T-helper 17 cell (primary cell): ENCODE measurements around the gene CPN1. TPM values are rescaled to one million over a fixed set of nuclear protein-coding genes. Genes with fewer than 3 reads are reported as not detected.

Experiments used
- ATAC-seq: fragments of 150-1000 bp; cut with Tn5 transposase; 2 replicates; pipeline ENCODE4 v1.10.0; 2021; ENCODE audit warnings: mild to moderate bottlenecking, moderate library complexity
- DNase-seq, 3 donors: peaks; one replicate each; pipeline versions ENCODE4 v3.0.0 to v3.0.0-alpha.2; 2020 to 2021
- H3K9me3 ChIP-seq: one replicate; pipeline ENCODE4 v1.7.0; 2013; ENCODE audit warnings: low read length, mild to moderate bottlenecking; ENCODE audit not compliant: control insufficient read depth, poor library complexity, severe bottlenecking
- H3K27ac Mint-ChIP-seq: one replicate; pipeline ENCODE4 v1.8.0; 2022; ENCODE audit warnings: mild to moderate bottlenecking, moderate library complexity, mixed read lengths
- H3K27me3 Mint-ChIP-seq: one replicate; pipeline ENCODE4 v1.8.0; 2022; ENCODE audit warnings: mixed read lengths
- H3K36me3 Mint-ChIP-seq: one replicate; pipeline ENCODE4 v1.8.0; 2022; ENCODE audit warnings: low read depth, mixed read lengths
- H3K4me1 Mint-ChIP-seq: one replicate; pipeline ENCODE4 v1.8.0; 2022; ENCODE audit warnings: mild to moderate bottlenecking, mixed read lengths
- H3K4me3 Mint-ChIP-seq: one replicate; pipeline ENCODE4 v1.8.0; 2022; ENCODE audit warnings: mild to moderate bottlenecking, moderate library complexity, mixed read lengths
- total RNA-seq, 4 donors: library from RNA in 2 of 4; stranded (reverse) in 2 of 4; gene quantifications; one replicate each; pipeline ENCODE4 v1.2.3 and lab custom pipeline; 2022 to 2026

Gene CPN1
- total RNA-seq, 2 donors from 2014 or later = not detected

GRCh38 chr10:99995269-99995668 is 86.4 kb downstream of the CPN1 start:
- Mint-ChIP-seq H3K4me3 (no peak overlapping the region), H3K36me3 (no peaks in the 10 kb centered on the region), H3K27ac (peak overlapping the region; percentile 59), H3K4me1 (peaks cover 17% of the 10 kb centered on the region), H3K27me3 (peaks cover 5% of the 10 kb centered on the region)
- no peaks in the 10 kb centered on the region for H3K9me3 ChIP-seq
- ATAC-seq (no peak), DNase-seq (no peak)

GRCh38 chr10:99994801-99995200 is 86.9 kb downstream of the CPN1 start:
- no peaks in the 10 kb centered on the region for H3K9me3 ChIP-seq
- H3K4me1 Mint-ChIP-seq = peaks cover 17% of the 10 kb centered on the region
- no peak for DNase-seq
- ATAC-seq = no peak
- H3K4me3 Mint-ChIP-seq = no peak overlapping the region
- H3K36me3 Mint-ChIP-seq = peaks cover 1% of the 10 kb centered on the region
- no peak overlapping the region for H3K27ac Mint-ChIP-seq
- peaks cover 5% of the 10 kb centered on the region for H3K27me3 Mint-ChIP-seq

GRCh38 chr10:99993701-99994689 is 87.7 kb downstream of the CPN1 start:
- Mint-ChIP-seq H3K27ac (peak overlapping the region; percentile 43), H3K4me1 (peaks cover 17% of the 10 kb centered on the region), H3K27me3 (peaks cover 5% of the 10 kb centered on the region), H3K4me3 (peak overlapping the region; percentile 19), H3K36me3 (peaks cover 3% of the 10 kb centered on the region)
- ATAC-seq (peak; percentile 93), DNase-seq (no peak)
- no peaks in the 10 kb centered on the region for H3K9me3 ChIP-seq

Other genes with a start within 250 kb of the CPN1 start
- gene DNMBP, start 71.9 kb downstream of the CPN1 start, total RNA-seq = 1 to 10 TPM; 2.1 to 2.5 TPM
- 1 to 10 TPM; 3.7 to 5.7 TPM for gene ERLIN1, start 104.2 kb upstream of the CPN1 start, total RNA-seq
- gene CHUK, start 147.7 kb upstream of the CPN1 start, total RNA-seq = 10 to 100 TPM; 17.8 to 21.1 TPM
- 10 to 100 TPM; 41.4 to 52.1 TPM for gene CWF19L1, start 185.8 kb upstream of the CPN1 start, total RNA-seq
- gene BLOC1S2, start 204.8 kb upstream of the CPN1 start, total RNA-seq = 10 to 100 TPM; 40.4 to 58.2 TPM
- gene PKD2L1, start 248.4 kb upstream of the CPN1 start, total RNA-seq = under 1 TPM in 1 of 2 donors, not detected in 1; 0.80 TPM